Panc1 (cell line): ENCODE data around the gene BACE1. TPM values are rescaled to one million over a fixed set of nuclear protein-coding genes. Genes with fewer than 3 reads are reported as not detected.

Experiments
- ATAC-seq: fragments of 200-7000 bp; cut with Tn5 transposase; 2 replicates; pipeline ENCODE4 v1.9.1; 2020; ENCODE audit warnings: mild to moderate bottlenecking, moderate library complexity
- BruUV-seq: library from RNA; stranded (reverse); fragments of 400-500 nt; replicated peaks from 2 replicates; lab custom pipeline; 2021; lab: Mats Ljungman, UMichigan
- CTCF ChIA-PET: fragments of 300-600 bp; sonication (Branson Sonifier 250); formaldehyde crosslinking; loops from one replicate; lab custom pipeline; 2022; ENCODE audit warnings: antibody characterized with exemption; lab: Charles Lee
- POLR2A ChIA-PET: fragments of 300-600 bp; sonication (Branson Sonifier 250); formaldehyde crosslinking; loops from one replicate; lab custom pipeline; 2022; ENCODE audit warnings: antibody characterized with exemption; lab: Charles Lee
- DNase-seq: peaks from one replicate; pipeline ENCODE4 v3.0.0-alpha.2; 2010; ENCODE audit warnings: low read depth, low spot score
- H3K27ac ChIP-seq: 2 replicates; pipeline ENCODE4 v1.5.1; 2011; ENCODE audit warnings: mild to moderate bottlenecking, low read length, inconsistent platforms
- H3K27me3 ChIP-seq: fragments of 200-500 bp; sonication (Bioruptor generic); 2 replicates; pipeline ENCODE4 v1.6.0; 2014; ENCODE audit warnings: low read length, inconsistent platforms; ENCODE audit not compliant: control insufficient read depth, insufficient read depth
- H3K36me3 ChIP-seq: fragments of 200-500 bp; sonication (Bioruptor generic); 2 replicates; pipeline ENCODE4 v1.5.1; 2014; ENCODE audit warnings: inconsistent platforms, mild to moderate bottlenecking, low read length, moderate library complexity; ENCODE audit not compliant: control insufficient read depth, insufficient read depth
- H3K4me1 ChIP-seq: 2 replicates; pipeline ENCODE4 v1.5.1; 2011; ENCODE audit warnings: inconsistent platforms, mild to moderate bottlenecking, low read length, moderate library complexity; ENCODE audit not compliant: control insufficient read depth, insufficient read depth
- H3K4me3 ChIP-seq, 2 experiments: 2 replicates each; pipeline ENCODE4 v1.5.1; 2011 to 2012; ENCODE audit warnings: low read depth in 2 of 2, low read length in 2 of 2, mild to moderate bottlenecking in 2 of 2, inconsistent platforms in 1 of 2, moderate library complexity in 1 of 2
- H3K9me3 ChIP-seq: fragments of 200-500 bp; sonication (Bioruptor generic); 2 replicates; pipeline ENCODE4 v1.5.1; 2014; ENCODE audit warnings: low read depth, mild to moderate bottlenecking, inconsistent platforms, low read length, moderate library complexity; ENCODE audit not compliant: control insufficient read depth, insufficient read depth
- POLR2AphosphoS5 ChIP-seq: IDR thresholded peaks from 2 replicates; pipeline ENCODE4 v1.6.1; 2012; ENCODE audit warnings: mild to moderate bottlenecking, low read depth, low read length, moderate library complexity
- SIN3A ChIP-seq: IDR thresholded peaks from 2 replicates; pipeline ENCODE4 v1.6.1; 2012; ENCODE audit warnings: low read depth, mild to moderate bottlenecking, low read length, moderate library complexity, borderline replicate concordance; ENCODE audit not compliant: insufficient read depth
- TCF7L2 ChIP-seq: IDR thresholded peaks from 2 replicates; pipeline ENCODE4 v1.6.1; 2011; ENCODE audit warnings: mild to moderate bottlenecking, low read depth, low read length, inconsistent platforms
- in situ Hi-C: cut with HindIII; loops from 2 replicates; pipeline ENCODE4 v1.10.0; 2016; ENCODE audit warnings: low sequenced_read_pairs, low pct_unique_long_range_greater_than_20kb
- intact Hi-C: fragments of 100-400 bp; cut with micrococcal nuclease; formaldehyde crosslinking; loops from one replicate; pipeline ENCODE4 v1.10.0; 2022; ENCODE audit not compliant: unreplicated experiment
- total RNA-seq: library from RNA; stranded (reverse); gene quantifications from one replicate; pipeline ENCODE4 v1.2.1, GENCODE V29; 2021; ENCODE audit not compliant: unreplicated experiment
- TF ChIP-seq, protein P1 (sequence below), 2 experiments: IDR thresholded peaks; 2 replicates each; pipeline ENCODE4 v1.6.1; 2011 to 2012; ENCODE audit warnings: low read depth in 2 of 2, control low read depth in 1 of 2, low read length in 1 of 2, mild to moderate bottlenecking in 1 of 2, moderate library complexity in 1 of 2; ENCODE audit not compliant: insufficient read depth in 1 of 2
- TF ChIP-seq, protein P2 (sequence below): fragments of 450-650 bp; IDR thresholded peaks from 2 replicates; pipeline ENCODE4 v1.5.1; 2017; ENCODE audit warnings: mild to moderate bottlenecking

Gene BACE1
- total RNA-seq, 1 experiment from 2014 or later, result 4.9 TPM

DNA sequence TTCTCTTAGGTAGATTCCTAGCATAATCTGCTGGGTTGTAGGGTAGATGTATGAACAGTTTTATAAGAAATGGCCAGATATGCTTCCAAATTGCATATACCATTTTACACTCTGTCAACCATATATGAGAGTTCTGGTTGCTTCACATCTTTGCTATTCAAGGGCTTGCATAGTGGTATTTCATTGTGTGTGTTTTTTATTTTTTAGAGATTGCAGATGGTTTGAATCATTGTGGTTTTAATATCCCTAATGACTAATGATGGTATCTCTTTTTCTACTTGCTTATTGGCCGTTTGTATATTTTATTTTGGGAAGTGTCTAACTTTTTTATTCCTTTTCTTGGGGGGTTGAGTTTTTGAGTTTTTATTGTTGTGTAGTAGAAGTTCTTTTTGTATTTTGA lies 56.6 kb downstream of the BACE1 start:
- POLR2A ChIA-PET, result no interaction called here
- intact Hi-C loops, result no loop called here
- H3K4me3 ChIP-seq, result no peak overlapping the region
- DNase-seq (no peak), ATAC-seq (no peak)
- in situ Hi-C loops, result no loop called here
- CTCF ChIA-PET, result no interaction called here
- H3K27ac ChIP-seq, result no peak overlapping the region
- H3K9me3 ChIP-seq, result no peaks in the 10 kb centered on the region
- TF ChIP-seq, protein P1, sequence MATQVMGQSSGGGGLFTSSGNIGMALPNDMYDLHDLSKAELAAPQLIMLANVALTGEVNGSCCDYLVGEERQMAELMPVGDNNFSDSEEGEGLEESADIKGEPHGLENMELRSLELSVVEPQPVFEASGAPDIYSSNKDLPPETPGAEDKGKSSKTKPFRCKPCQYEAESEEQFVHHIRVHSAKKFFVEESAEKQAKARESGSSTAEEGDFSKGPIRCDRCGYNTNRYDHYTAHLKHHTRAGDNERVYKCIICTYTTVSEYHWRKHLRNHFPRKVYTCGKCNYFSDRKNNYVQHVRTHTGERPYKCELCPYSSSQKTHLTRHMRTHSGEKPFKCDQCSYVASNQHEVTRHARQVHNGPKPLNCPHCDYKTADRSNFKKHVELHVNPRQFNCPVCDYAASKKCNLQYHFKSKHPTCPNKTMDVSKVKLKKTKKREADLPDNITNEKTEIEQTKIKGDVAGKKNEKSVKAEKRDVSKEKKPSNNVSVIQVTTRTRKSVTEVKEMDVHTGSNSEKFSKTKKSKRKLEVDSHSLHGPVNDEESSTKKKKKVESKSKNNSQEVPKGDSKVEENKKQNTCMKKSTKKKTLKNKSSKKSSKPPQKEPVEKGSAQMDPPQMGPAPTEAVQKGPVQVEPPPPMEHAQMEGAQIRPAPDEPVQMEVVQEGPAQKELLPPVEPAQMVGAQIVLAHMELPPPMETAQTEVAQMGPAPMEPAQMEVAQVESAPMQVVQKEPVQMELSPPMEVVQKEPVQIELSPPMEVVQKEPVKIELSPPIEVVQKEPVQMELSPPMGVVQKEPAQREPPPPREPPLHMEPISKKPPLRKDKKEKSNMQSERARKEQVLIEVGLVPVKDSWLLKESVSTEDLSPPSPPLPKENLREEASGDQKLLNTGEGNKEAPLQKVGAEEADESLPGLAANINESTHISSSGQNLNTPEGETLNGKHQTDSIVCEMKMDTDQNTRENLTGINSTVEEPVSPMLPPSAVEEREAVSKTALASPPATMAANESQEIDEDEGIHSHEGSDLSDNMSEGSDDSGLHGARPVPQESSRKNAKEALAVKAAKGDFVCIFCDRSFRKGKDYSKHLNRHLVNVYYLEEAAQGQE (IDR thresholded peaks at IDR 0.05; ENCODE audit: insufficient read depth in 1 of 2, low read depth in 2 of 2, low read length in 1 of 2), result no peak
- TF ChIP-seq, protein P2, sequence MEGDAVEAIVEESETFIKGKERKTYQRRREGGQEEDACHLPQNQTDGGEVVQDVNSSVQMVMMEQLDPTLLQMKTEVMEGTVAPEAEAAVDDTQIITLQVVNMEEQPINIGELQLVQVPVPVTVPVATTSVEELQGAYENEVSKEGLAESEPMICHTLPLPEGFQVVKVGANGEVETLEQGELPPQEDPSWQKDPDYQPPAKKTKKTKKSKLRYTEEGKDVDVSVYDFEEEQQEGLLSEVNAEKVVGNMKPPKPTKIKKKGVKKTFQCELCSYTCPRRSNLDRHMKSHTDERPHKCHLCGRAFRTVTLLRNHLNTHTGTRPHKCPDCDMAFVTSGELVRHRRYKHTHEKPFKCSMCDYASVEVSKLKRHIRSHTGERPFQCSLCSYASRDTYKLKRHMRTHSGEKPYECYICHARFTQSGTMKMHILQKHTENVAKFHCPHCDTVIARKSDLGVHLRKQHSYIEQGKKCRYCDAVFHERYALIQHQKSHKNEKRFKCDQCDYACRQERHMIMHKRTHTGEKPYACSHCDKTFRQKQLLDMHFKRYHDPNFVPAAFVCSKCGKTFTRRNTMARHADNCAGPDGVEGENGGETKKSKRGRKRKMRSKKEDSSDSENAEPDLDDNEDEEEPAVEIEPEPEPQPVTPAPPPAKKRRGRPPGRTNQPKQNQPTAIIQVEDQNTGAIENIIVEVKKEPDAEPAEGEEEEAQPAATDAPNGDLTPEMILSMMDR, result no peak
- TF ChIP-seq POLR2AphosphoS5 (no peak), SIN3A (no peak), TCF7L2 (no peak)
- BruUV-seq, result no TSS peak
- no peaks in the 10 kb centered on the region for H3K4me1 ChIP-seq
- H3K36me3 ChIP-seq, result no peaks in the 10 kb centered on the region
- H3K27me3 ChIP-seq, result no peaks in the 10 kb centered on the region

DNA sequence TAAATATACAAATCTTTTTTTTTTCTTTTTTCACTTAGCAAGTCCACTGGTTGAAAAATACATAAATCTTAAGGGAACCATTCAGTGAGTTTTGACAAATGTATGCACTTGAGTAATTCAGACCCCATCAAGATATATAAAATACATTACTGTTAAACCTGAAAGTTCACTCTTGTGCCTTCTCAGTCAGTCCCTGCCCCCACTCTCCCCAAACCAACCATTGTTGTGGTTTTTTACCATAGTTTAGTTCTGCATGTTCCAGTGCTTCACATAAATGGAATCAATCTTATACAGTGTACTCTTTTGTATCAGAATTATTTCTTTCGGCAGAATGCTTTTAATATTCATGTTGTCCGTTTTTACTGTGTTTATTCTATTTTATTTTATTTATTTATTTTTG lies 57.5 kb downstream of the BACE1 start:
- intact Hi-C loops (no loop called here), in situ Hi-C loops (no loop called here)
- BruUV-seq, result no TSS peak
- Histone ChIP-seq H3K4me1 (no peaks in the 10 kb centered on the region), H3K4me3 (no peak overlapping the region), H3K9me3 (no peaks in the 10 kb centered on the region), H3K27ac (no peak overlapping the region), H3K36me3 (no peaks in the 10 kb centered on the region), H3K27me3 (no peaks in the 10 kb centered on the region)
- DNase-seq (no peak), ATAC-seq (no peak)
- ChIA-PET POLR2A (no interaction called here), CTCF (no interaction called here)
- TF ChIP-seq, protein P1 (IDR thresholded peaks at IDR 0.05; ENCODE audit: insufficient read depth in 1 of 2, low read depth in 2 of 2, low read length in 1 of 2), result no peak
- TF ChIP-seq TCF7L2 (no peak), POLR2AphosphoS5 (no peak), SIN3A (no peak)
- TF ChIP-seq, protein P2, result no peak
